HepG2 (cell line): Measurements from ENCODE around the gene XAF1. TPM values are rescaled to one million over a fixed set of nuclear protein-coding genes. Genes with fewer than 3 reads are reported as not detected.

Experiments
- ASH2L ChIP-seq: fragments of 300-600, 200-600 bp; sonication (generic); IDR thresholded peaks from 2 replicates; pipeline ENCODE4 v1.7.0; 2017; ENCODE audit warnings: low read depth, mild to moderate bottlenecking, moderate library complexity, mixed read lengths, low read length; ENCODE audit not compliant: insufficient read length
- FOXK1 ChIP-seq: sonication (generic); formaldehyde crosslinking; IDR thresholded peaks from 2 replicates; pipeline ENCODE4 v1.4.0; 2020; ENCODE audit warnings: low read depth, missing genetic modification reagents, borderline replicate concordance
- PCBP1 ChIP-seq: fragments of 200-400 bp; formaldehyde crosslinking; IDR thresholded peaks from 2 replicates; pipeline ENCODE4 v1.6.1; 2017; ENCODE audit warnings: mild to moderate bottlenecking, low read depth, low read length, borderline replicate concordance
- PHF20 ChIP-seq: sonication (generic); formaldehyde crosslinking; IDR thresholded peaks from 2 replicates; pipeline ENCODE4 v1.5.0; 2020; ENCODE audit warnings: mild to moderate bottlenecking, missing genetic modification reagents
- RNF2 ChIP-seq: fragments of 450-650 bp; conservative IDR thresholded peaks from 2 replicates; pipeline ENCODE4 v1.6.1; 2016; ENCODE audit warnings: low read depth
- ZBTB14 ChIP-seq: sonication (generic); formaldehyde crosslinking; IDR thresholded peaks from 2 replicates; pipeline ENCODE4 v1.4.0; 2020; ENCODE audit warnings: missing genetic modification reagents
- ZBTB43 ChIP-seq: sonication (generic); formaldehyde crosslinking; conservative IDR thresholded peaks from 2 replicates; pipeline ENCODE4 v1.4.0; 2020; ENCODE audit warnings: missing genetic modification reagents
- ZNF512B ChIP-seq: sonication (generic); formaldehyde crosslinking; IDR thresholded peaks from 2 replicates; pipeline ENCODE4 v1.5.1; 2020; ENCODE audit warnings: missing genetic modification reagents, mild to moderate bottlenecking, borderline replicate concordance
- ZNF629 ChIP-seq: sonication (generic); formaldehyde crosslinking; conservative IDR thresholded peaks from 2 replicates; pipeline ENCODE4 v1.5.0; 2020; ENCODE audit warnings: missing genetic modification reagents
- ZSCAN20 ChIP-seq: sonication (generic); formaldehyde crosslinking; IDR thresholded peaks from 2 replicates; pipeline ENCODE4 v1.4.0; 2020; ENCODE audit warnings: missing genetic modification reagents, mild to moderate bottlenecking, borderline replicate concordance
- polyA plus RNA-seq, 8 experiments: library from polyadenylated mRNA; depleted of rRNA in 3 of 8; stranded (reverse) in 7 of 8; unstranded in 1 of 8; fragments of >200 nt; fragmentation: Illumina TruSeq in 4 of 8; extraction: Trizol in 4 of 8; gene quantifications; 2 replicates each; pipeline versions ENCODE4 v1.2.1 to v1.2.3, GENCODE V29; 2011 to 2016; ENCODE audit warnings: low read depth in 4 of 8, missing spikeins in 1 of 8, mixed read lengths in 1 of 8; ENCODE audit not compliant: insufficient read depth in 1 of 8
- total RNA-seq, 5 experiments: library from RNA; depleted of rRNA; stranded (reverse); fragments of >200 nt; fragmentation: Illumina TruSeq; extraction: Trizol; gene quantifications; 2 replicates each; pipeline ENCODE4 v1.2.3, GENCODE V29; 2016; ENCODE audit warnings: low read depth in 1 of 5
- TF ChIP-seq, protein P1 (sequence below): sonication (generic); formaldehyde crosslinking; conservative IDR thresholded peaks from 2 replicates; pipeline ENCODE4 v1.4.0; 2020; ENCODE audit warnings: mild to moderate bottlenecking, missing genetic modification reagents, moderate library complexity
- TF ChIP-seq, protein P2 (sequence below): sonication (generic); formaldehyde crosslinking; IDR thresholded peaks from 2 replicates; pipeline ENCODE4 v1.4.0; 2020; ENCODE audit warnings: missing genetic modification reagents, borderline replicate concordance

XAF1 gene
- total and polyA plus RNA-seq, 2 of the 13 experiments (the other 11 are each of a cell fraction or from before 2014, with no cell fraction given), result 1.2 to 2.4 TPM

DNA sequence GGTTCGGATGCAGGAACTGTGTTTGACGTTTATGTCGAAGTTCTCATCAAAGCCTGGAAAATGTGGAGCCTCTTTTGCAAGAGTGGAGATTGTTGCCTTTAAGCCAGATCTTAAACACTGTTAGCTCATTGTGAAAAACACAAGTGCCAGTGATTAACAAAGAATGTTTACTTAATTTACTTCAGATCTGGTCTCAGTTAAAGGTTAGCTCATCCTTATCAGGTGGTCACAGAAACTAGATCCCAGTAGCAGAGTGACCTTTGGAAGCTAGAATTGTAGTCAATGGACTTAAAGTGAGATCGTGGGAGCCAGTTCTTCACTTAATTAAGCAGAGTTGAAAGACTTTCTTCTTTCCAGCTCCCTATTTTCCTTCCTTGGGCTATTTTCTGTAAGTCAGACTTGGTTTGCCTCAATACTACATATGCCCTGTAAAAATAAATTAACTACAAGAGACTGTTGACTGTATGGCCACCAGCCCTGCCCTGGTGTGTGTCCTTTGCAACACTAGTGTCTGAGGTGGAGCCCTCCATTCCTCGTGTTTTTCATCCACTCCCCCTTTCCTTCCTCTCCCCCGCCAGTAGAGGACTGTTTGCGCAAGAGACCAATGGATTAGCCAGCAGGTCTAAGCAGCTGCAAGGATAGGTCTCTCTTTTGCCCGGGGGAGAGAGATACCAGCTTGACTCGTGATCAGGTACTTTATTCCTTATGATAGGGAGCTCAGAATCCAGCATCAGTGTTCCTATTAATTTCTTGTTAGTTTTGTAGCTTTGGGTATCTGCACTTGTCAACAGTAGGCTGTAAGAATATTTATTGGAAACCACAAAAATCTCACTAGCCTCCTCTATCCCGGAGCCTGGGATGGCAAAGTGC is 40.4 kb downstream of the XAF1 start (continued):
- TF ChIP-seq ZNF629 (CRISPR knock-in tag) (no peak), FOXK1 (CRISPR knock-in tag) (no peak; the same call in 1 of the 2 replicates), ZBTB14 (CRISPR knock-in tag) (no peak), ASH2L (peak; percentile 79), ZSCAN20 (CRISPR knock-in tag) (no peak), ZBTB43 (CRISPR knock-in tag) (0 out of 2 replicates have a peak, but pooled peaks have one; percentile 49), ZNF512B (CRISPR knock-in tag) (no peak), PHF20 (CRISPR knock-in tag) (0 out of 2 replicates have a peak, but pooled peaks have one; percentile 22), PCBP1 (no peak), RNF2 (no peak)
- TF ChIP-seq, protein P1, sequence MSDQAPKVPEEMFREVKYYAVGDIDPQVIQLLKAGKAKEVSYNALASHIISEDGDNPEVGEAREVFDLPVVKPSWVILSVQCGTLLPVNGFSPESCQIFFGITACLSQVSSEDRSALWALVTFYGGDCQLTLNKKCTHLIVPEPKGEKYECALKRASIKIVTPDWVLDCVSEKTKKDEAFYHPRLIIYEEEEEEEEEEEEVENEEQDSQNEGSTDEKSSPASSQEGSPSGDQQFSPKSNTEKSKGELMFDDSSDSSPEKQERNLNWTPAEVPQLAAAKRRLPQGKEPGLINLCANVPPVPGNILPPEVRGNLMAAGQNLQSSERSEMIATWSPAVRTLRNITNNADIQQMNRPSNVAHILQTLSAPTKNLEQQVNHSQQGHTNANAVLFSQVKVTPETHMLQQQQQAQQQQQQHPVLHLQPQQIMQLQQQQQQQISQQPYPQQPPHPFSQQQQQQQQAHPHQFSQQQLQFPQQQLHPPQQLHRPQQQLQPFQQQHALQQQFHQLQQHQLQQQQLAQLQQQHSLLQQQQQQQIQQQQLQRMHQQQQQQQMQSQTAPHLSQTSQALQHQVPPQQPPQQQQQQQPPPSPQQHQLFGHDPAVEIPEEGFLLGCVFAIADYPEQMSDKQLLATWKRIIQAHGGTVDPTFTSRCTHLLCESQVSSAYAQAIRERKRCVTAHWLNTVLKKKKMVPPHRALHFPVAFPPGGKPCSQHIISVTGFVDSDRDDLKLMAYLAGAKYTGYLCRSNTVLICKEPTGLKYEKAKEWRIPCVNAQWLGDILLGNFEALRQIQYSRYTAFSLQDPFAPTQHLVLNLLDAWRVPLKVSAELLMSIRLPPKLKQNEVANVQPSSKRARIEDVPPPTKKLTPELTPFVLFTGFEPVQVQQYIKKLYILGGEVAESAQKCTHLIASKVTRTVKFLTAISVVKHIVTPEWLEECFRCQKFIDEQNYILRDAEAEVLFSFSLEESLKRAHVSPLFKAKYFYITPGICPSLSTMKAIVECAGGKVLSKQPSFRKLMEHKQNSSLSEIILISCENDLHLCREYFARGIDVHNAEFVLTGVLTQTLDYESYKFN (CRISPR knock-in tag), result peak; percentile 91
- TF ChIP-seq, protein P2, sequence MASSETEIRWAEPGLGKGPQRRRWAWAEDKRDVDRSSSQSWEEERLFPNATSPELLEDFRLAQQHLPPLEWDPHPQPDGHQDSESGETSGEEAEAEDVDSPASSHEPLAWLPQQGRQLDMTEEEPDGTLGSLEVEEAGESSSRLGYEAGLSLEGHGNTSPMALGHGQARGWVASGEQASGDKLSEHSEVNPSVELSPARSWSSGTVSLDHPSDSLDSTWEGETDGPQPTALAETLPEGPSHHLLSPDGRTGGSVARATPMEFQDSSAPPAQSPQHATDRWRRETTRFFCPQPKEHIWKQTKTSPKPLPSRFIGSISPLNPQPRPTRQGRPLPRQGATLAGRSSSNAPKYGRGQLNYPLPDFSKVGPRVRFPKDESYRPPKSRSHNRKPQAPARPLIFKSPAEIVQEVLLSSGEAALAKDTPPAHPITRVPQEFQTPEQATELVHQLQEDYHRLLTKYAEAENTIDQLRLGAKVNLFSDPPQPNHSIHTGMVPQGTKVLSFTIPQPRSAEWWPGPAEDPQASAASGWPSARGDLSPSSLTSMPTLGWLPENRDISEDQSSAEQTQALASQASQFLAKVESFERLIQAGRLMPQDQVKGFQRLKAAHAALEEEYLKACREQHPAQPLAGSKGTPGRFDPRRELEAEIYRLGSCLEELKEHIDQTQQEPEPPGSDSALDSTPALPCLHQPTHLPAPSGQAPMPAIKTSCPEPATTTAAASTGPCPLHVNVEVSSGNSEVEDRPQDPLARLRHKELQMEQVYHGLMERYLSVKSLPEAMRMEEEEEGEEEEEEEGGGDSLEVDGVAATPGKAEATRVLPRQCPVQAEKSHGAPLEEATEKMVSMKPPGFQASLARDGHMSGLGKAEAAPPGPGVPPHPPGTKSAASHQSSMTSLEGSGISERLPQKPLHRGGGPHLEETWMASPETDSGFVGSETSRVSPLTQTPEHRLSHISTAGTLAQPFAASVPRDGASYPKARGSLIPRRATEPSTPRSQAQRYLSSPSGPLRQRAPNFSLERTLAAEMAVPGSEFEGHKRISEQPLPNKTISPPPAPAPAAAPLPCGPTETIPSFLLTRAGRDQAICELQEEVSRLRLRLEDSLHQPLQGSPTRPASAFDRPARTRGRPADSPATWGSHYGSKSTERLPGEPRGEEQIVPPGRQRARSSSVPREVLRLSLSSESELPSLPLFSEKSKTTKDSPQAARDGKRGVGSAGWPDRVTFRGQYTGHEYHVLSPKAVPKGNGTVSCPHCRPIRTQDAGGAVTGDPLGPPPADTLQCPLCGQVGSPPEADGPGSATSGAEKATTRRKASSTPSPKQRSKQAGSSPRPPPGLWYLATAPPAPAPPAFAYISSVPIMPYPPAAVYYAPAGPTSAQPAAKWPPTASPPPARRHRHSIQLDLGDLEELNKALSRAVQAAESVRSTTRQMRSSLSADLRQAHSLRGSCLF (CRISPR knock-in tag), result no peak
